ENCODE results near the gene MYO10. TPM values are rescaled to one million over a fixed set of nuclear protein-coding genes. Genes with fewer than 3 reads are reported as not detected.

The MYO10 gene
- total RNA-seq, 4 donors from 2014 or later = 5.6 to 11.0 (median 6.4) TPM

GRCh38 chr5:16961131-16961530, 25.0 kb upstream of the MYO10 start:
- no peaks in the 10 kb centered on the region for H3K9me3 ChIP-seq
- 54 to 74% methylated on average over 5 of the region's 7 CpGs for WGBS, 2 donors (ENCODE audit: low coverage in 1 of 2)
- H3K36me3 ChIP-seq = no peaks in the 10 kb centered on the region
- H3K4me1 ChIP-seq = no peaks in the 10 kb centered on the region
- no peak overlapping the region for H3K27ac ChIP-seq
- no peak overlapping the region for H3K4me3 ChIP-seq
- no peaks in the 10 kb centered on the region for H3K27me3 ChIP-seq
- TF ChIP-seq POLR2AphosphoS5 (IDR thresholded peaks at IDR 0.05) (no peak), CTCF (IDR thresholded peaks at IDR 0.05) (no peak), EP300 (IDR thresholded peaks at IDR 0.05) (no peak), POLR2A (IDR thresholded peaks at IDR 0.05) (no peak)
- ATAC-seq = no peak

GRCh38 chr5:16957304-16958196, 21.5 kb upstream of the MYO10 start:
- Histone ChIP-seq H3K27me3 (no peaks in the 10 kb centered on the region), H3K36me3 (no peaks in the 10 kb centered on the region), H3K9me3 (no peaks in the 10 kb centered on the region), H3K4me1 (no peaks in the 10 kb centered on the region), H3K4me3 (no peak overlapping the region), H3K27ac (no peak overlapping the region)
- ATAC-seq = no peak
- TF ChIP-seq POLR2AphosphoS5 (IDR thresholded peaks at IDR 0.05) (no peak), POLR2A (IDR thresholded peaks at IDR 0.05) (no peak), EP300 (IDR thresholded peaks at IDR 0.05) (no peak)
- WGBS, 2 donors (ENCODE audit: low coverage in 1 of 2) = 79 to 85% methylated on average over 9 to 13 of the region's 13 CpGs

- Histone ChIP-seq H3K4me1 (no peaks in the 10 kb centered on the region), H3K9me3 (no peaks in the 10 kb centered on the region), H3K4me3 (no peak overlapping the region), H3K27ac (no peak overlapping the region), H3K36me3 (no peaks in the 10 kb centered on the region), H3K27me3 (no peaks in the 10 kb centered on the region)
- no peak for ATAC-seq
- no peak for TF ChIP-seq POLR2A (IDR thresholded peaks at IDR 0.05)
- TF ChIP-seq EP300 (IDR thresholded peaks at IDR 0.05) = no peak
- no peak for TF ChIP-seq CTCF (IDR thresholded peaks at IDR 0.05)
- TF ChIP-seq POLR2AphosphoS5 (IDR thresholded peaks at IDR 0.05) = no peak
- 80 to 91% methylated on average over 6 to 8 of the region's 9 CpGs for WGBS, 2 donors (ENCODE audit: low coverage in 1 of 2)
Measured at GRCh38 chr5:16953729-16954128, 17.6 kb upstream of the MYO10 start.

- 87 to 88% methylated on average over 3 to 4 of the region's 6 CpGs for WGBS, 2 donors (ENCODE audit: low coverage in 1 of 2)
- no peak overlapping the region for H3K4me3 ChIP-seq
- ATAC-seq = no peak
- no peaks in the 10 kb centered on the region for H3K27me3 ChIP-seq
- no peaks in the 10 kb centered on the region for H3K9me3 ChIP-seq
- H3K27ac ChIP-seq = no peak overlapping the region
- no peaks in the 10 kb centered on the region for H3K4me1 ChIP-seq
- TF ChIP-seq POLR2A (IDR thresholded peaks at IDR 0.05) (no peak), POLR2AphosphoS5 (IDR thresholded peaks at IDR 0.05) (no peak), EP300 (IDR thresholded peaks at IDR 0.05) (no peak), CTCF (IDR thresholded peaks at IDR 0.05) (no peak)
- no peaks in the 10 kb centered on the region for H3K36me3 ChIP-seq
Measured at GRCh38 chr5:16952968-16953671, 17.0 kb upstream of the MYO10 start.

- no peaks in the 10 kb centered on the region for H3K36me3 ChIP-seq
- TF ChIP-seq EP300 (IDR thresholded peaks at IDR 0.05) (no peak), CTCF (IDR thresholded peaks at IDR 0.05) (no peak), POLR2A (IDR thresholded peaks at IDR 0.05) (no peak), POLR2AphosphoS5 (IDR thresholded peaks at IDR 0.05) (no peak)
- 89% methylated on average over 1 of the region's 1 CpG; no CpG with 5 or more reads in 1 of the 2 donors for WGBS, 2 donors (ENCODE audit: low coverage in 1 of 2)
- no peaks in the 10 kb centered on the region for H3K4me1 ChIP-seq
- H3K4me3 ChIP-seq = no peak overlapping the region
- no peak overlapping the region for H3K27ac ChIP-seq
- ATAC-seq = no peak
- H3K27me3 ChIP-seq = no peaks in the 10 kb centered on the region
- H3K9me3 ChIP-seq = peaks cover 0 to 14% (median 0%) of the 10 kb centered on the region in 3 donors
Measured at GRCh38 chr5:16946725-16947124, 10.6 kb upstream of the MYO10 start.
